ENCODE data around the gene TNRC6B. TPM values are rescaled to one million over a fixed set of nuclear protein-coding genes. Genes with fewer than 3 reads are reported as not detected.

The TNRC6B gene
- polyA plus RNA-seq, 3 donors from 2014 or later = 12.9 to 90.1 (median 29.7) TPM

DNA sequence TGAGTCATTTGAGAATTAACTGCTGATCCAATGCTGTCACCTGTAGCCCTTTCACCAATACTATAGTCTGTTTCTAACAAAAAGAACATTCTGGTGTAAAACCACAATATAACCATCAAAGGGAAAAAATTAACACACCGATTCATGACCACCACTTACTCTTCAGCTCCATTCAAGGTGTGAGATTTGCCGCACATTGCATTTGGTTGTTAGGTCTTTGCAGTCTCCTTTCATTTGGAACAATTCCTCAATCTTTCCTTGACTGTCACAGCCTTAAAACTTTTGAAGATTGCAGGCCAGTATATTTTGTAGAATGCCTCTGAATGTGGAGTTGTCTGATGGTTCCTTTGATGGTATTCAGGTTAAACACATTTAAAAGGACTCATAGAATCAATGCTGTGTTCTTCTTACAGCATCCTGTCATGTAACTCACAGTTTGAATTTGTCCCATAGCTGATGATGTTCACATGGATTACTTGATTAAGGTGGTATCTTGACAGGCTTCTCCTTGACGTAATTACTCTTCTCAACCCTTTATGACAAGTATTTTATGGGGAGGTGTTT, 63.6 kb downstream of the TNRC6B start:
- H3K4me1 Mint-ChIP-seq = peaks cover 85 to 96% of the 10 kb centered on the region in 2 donors
- no peaks in the 10 kb centered on the region for H3K9me3 Mint-ChIP-seq
- H3K4me3 Mint-ChIP-seq = peak overlapping the region; percentile 6 to 67 (median 52)
- H3K27me3 Mint-ChIP-seq (ENCODE audit: low read depth in 3 of 3) = peaks cover 0 to 6% (median 0%) of the 10 kb centered on the region in 3 donors
- peaks cover 0 to 11% (median 8%) of the 10 kb centered on the region in 3 donors for H3K36me3 Mint-ChIP-seq
- peak; percentile 63 to 72 (median 67) for DNase-seq
- peak overlapping the region; percentile 7 to 85 (median 72) for H3K27ac Mint-ChIP-seq

DNA sequence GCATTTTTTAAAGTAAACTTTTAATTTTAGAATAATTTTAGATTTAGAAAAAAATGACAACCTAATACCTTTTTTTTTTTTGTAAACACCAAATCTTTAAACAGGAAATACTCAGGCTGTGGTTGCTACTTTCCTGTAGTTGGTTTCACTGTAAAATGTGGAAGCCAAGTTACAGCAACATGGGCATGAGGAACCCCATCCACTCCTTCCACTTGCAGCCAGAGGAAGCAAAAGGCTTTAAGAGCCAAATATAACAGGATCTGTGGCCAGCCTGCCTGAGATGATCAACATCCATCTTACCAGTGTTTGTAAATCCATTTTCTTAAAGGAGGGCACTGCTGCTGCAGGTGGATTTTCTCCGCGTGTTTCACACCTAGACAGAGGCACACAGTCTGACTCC, 66.2 kb downstream of the TNRC6B start:
- Mint-ChIP-seq H3K27me3 (ENCODE audit: low read depth in 3 of 3) (peaks cover 0 to 13% (median 4%) of the 10 kb centered on the region in 3 donors), H3K9me3 (no peaks in the 10 kb centered on the region), H3K27ac (peak overlapping the region; percentile 28 to 84 (median 63)), H3K36me3 (peaks cover 0 to 9% (median 4%) of the 10 kb centered on the region in 3 donors), H3K4me3 (peak overlapping the region; percentile 61 to 75 (median 67)), H3K4me1 (peaks cover 83 to 96% of the 10 kb centered on the region in 2 donors)
- DNase-seq = peak; percentile 62 to 63 (median 63)

DNA sequence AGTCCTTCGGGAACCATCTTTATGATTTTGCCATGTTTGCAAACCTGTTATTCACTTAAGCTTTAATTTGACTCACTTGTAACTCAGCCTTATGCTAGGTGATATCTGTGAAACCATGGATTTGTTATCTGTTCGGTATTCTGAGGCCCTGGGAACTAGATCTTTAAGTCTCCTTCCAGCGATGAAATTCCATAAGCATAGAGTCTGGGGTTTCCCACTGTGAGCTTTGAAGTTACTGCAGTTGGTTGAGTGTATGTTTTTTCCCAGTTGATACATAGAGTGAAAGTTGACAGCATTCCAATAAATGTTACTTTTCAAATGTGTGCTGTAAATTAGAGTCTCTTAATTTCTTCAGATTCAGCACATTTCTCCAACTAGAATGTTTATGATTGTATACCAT, 66.9 kb downstream of the TNRC6B start:
- H3K9me3 Mint-ChIP-seq = no peaks in the 10 kb centered on the region
- peaks cover 83 to 96% of the 10 kb centered on the region in 2 donors for H3K4me1 Mint-ChIP-seq
- peaks cover 0 to 13% (median 4%) of the 10 kb centered on the region in 3 donors for H3K27me3 Mint-ChIP-seq (ENCODE audit: low read depth in 3 of 3)
- peaks cover 0 to 9% (median 4%) of the 10 kb centered on the region in 3 donors for H3K36me3 Mint-ChIP-seq
- H3K27ac Mint-ChIP-seq = peak overlapping the region in 3 of 6 donors; percentile 12 to 68 (median 57)
- DNase-seq = no peak
- H3K4me3 Mint-ChIP-seq = peak overlapping the region in 3 of 5 donors; percentile 23 to 67 (median 46)

DNA sequence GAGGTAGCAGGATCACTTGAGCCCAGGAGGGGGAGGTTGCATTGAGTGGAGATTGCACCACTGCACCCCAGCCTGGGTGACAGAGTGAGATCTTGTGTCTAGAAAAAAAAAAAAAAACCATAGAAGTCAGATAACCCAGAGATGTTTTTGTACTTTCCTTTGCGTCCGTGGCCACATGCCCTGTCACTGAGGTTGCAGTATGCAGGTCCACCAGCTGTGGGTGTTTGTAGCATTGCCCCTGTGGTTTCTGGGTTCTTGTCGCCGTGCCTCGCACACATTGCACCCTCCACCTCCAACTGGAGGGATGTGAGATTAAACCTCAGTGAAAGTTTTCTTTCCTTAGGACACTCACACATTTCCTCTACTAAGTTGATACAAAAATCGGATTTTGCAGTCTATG, 70.3 kb downstream of the TNRC6B start:
- H3K9me3 Mint-ChIP-seq = no peaks in the 10 kb centered on the region
- DNase-seq = peak; percentile 88 to 91 (median 91)
- H3K4me1 Mint-ChIP-seq = peaks cover 56 to 79% of the 10 kb centered on the region in 2 donors
- H3K4me3 Mint-ChIP-seq = peak overlapping the region; percentile 72 to 82 (median 79)
- H3K27me3 Mint-ChIP-seq (ENCODE audit: low read depth in 3 of 3) = peaks cover 0 to 10% (median 4%) of the 10 kb centered on the region in 3 donors
- H3K36me3 Mint-ChIP-seq = peaks cover 0 to 13% (median 9%) of the 10 kb centered on the region in 3 donors
- peak overlapping the region; percentile 79 to 92 (median 87) for H3K27ac Mint-ChIP-seq

DNA sequence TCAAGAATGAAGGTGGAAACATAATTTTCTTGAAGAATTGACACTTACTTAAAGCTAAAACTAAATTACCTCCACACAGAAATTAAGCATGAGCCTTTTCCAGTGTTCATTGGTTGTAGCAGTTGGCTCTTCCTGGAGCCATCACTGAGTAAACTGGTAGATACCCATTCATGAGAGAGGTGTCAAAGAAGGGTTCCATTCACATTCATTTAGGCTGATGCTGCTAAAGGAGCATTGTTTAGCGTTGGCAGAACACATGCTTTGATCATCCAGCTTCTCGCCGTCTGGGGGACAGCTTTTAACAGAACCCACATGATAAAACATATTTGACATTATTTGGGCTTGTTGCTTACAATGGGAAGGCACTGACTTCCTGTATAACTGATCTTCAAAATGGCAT, 71.6 kb downstream of the TNRC6B start:
- peaks cover 0 to 17% (median 9%) of the 10 kb centered on the region in 3 donors for H3K36me3 Mint-ChIP-seq
- H3K4me1 Mint-ChIP-seq = peaks cover 49 to 77% of the 10 kb centered on the region in 2 donors
- peaks cover 0 to 8% (median 4%) of the 10 kb centered on the region in 3 donors for H3K27me3 Mint-ChIP-seq (ENCODE audit: low read depth in 3 of 3)
- DNase-seq = no peak
- H3K9me3 Mint-ChIP-seq = no peaks in the 10 kb centered on the region
- no peak overlapping the region for H3K4me3 Mint-ChIP-seq
- peak overlapping the region in 4 of 6 donors; percentile 13 to 69 (median 35) for H3K27ac Mint-ChIP-seq

DNA sequence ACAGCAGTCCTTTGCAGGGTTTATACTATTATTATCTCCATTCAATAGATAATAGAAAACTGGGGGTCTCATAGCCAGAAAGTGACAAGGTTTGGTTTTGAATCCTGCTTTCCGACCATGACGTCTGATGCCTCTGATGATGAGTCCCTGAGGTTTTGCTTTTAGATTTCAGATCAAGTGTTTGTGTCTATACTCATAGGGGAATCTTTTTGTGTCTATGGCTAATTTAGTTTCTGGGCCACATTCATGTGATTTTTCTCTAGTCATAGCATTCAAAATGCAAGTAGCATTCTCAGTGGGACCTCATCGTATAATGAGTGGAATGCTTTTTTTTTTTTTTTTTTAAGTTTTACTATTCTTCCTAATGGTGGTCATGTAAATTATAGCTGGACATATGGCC, 72.9 kb downstream of the TNRC6B start:
- Mint-ChIP-seq H3K4me1 (peaks cover 42 to 66% of the 10 kb centered on the region in 2 donors), H3K36me3 (peaks cover 0 to 15% (median 9%) of the 10 kb centered on the region in 3 donors), H3K9me3 (no peaks in the 10 kb centered on the region), H3K27me3 (ENCODE audit: low read depth in 3 of 3) (peaks cover 0 to 8% (median 4%) of the 10 kb centered on the region in 3 donors), H3K27ac (peak overlapping the region in 1 of 6 donors; percentile 3), H3K4me3 (no peak overlapping the region)
- no peak for DNase-seq

DNA sequence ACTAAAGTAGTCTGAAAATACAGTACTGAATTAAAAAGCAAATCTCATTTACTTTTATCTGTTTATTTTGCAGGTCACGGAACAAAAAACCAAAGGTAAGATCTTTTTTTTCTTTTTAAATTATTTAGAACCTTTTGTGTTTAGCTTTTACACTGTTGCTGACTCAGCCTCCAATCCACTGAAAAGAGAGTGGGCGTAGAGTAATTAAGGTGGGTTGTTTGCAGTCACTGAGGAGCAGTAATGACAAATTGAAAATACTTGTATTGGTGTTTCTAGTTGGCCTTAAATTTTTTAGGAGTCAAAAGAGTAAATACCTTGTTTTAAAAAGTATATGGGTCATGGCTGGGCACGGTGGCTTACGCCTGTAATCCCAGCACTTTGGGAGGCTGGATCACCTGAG, 73.4 kb downstream of the TNRC6B start:
- DNase-seq = no peak
- H3K9me3 Mint-ChIP-seq = no peaks in the 10 kb centered on the region
- peaks cover 0 to 8% (median 4%) of the 10 kb centered on the region in 3 donors for H3K27me3 Mint-ChIP-seq (ENCODE audit: low read depth in 3 of 3)
- H3K4me3 Mint-ChIP-seq = no peak overlapping the region
- no peak overlapping the region for H3K27ac Mint-ChIP-seq
- peaks cover 0 to 11% (median 5%) of the 10 kb centered on the region in 3 donors for H3K36me3 Mint-ChIP-seq
- peaks cover 43 to 65% of the 10 kb centered on the region in 2 donors for H3K4me1 Mint-ChIP-seq

DNA sequence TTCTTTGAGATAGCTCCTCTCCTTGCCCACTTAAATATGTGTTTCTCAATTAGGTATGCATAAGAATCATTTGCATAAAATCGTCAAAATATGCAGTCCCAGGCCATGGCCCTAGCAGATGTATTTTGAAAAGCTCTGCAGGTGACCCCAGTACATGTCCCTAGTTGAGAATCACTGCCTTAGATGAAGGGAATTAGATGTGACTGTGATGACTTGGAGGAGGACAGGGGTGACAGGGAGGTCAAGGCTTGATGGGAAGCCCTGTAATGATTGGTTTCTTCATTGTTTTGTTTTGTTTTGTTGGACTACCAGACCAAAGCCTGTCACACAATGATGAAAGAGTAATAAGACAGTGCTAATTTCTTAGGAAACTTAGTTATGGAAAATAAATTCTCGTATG, 74.4 kb downstream of the TNRC6B start:
- no peaks in the 10 kb centered on the region for H3K9me3 Mint-ChIP-seq
- DNase-seq = no peak
- peaks cover 0 to 8% (median 4%) of the 10 kb centered on the region in 3 donors for H3K27me3 Mint-ChIP-seq (ENCODE audit: low read depth in 3 of 3)
- no peak overlapping the region for H3K27ac Mint-ChIP-seq
- H3K36me3 Mint-ChIP-seq = peaks cover 0 to 11% (median 5%) of the 10 kb centered on the region in 3 donors
- H3K4me1 Mint-ChIP-seq = peaks cover 43 to 65% of the 10 kb centered on the region in 2 donors
- H3K4me3 Mint-ChIP-seq = no peak overlapping the region

DNA sequence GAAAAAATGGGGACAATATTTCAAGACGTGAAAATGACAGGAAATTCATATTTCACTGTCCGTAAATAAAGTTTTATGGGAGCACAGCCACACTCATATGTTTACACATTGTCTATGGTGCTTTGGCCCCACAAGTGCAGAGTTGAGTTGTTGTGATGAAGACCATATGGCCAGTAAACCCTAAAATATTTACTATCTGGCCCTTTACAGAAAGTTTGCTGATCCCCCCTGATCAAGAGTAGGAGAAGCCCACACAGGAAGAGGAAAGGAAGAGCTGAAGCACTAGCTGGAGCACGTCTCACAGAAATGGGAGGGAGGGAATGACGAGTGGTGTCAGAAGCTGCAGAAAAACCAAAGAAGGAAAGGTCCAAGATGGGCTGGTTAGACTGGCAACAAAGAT, 78.8 kb downstream of the TNRC6B start:
- peak overlapping the region in 5 of 6 donors; percentile 7 to 77 (median 35) for H3K27ac Mint-ChIP-seq
- no peak overlapping the region for H3K4me3 Mint-ChIP-seq

DNA sequence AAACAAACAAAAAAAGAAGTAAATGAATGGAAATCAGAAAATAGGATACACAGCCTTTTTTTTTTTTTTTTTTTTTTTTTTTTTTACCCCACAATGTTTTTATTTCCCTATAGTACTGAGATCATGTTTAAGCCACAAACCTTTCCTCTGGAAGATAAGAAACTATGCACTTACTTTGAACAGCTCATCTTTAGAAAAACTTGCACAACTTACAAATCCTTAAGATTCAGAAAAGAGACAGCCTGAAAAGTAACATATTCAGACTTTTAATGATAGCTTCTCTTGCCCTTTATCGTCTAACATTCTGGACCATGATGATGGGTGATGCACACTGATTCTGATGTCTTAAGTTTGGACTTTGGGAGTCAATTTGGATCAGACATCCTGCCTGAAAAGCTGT, 80.3 kb downstream of the TNRC6B start:
- H3K9me3 Mint-ChIP-seq = no peaks in the 10 kb centered on the region
- peaks cover 40 to 63% of the 10 kb centered on the region in 2 donors for H3K4me1 Mint-ChIP-seq
- H3K27me3 Mint-ChIP-seq (ENCODE audit: low read depth in 3 of 3) = no peaks in the 10 kb centered on the region
- no peak for DNase-seq
- H3K4me3 Mint-ChIP-seq = no peak overlapping the region
- peak overlapping the region in 4 of 6 donors; percentile 32 to 84 (median 64) for H3K27ac Mint-ChIP-seq
- H3K36me3 Mint-ChIP-seq = peaks cover 0 to 8% (median 4%) of the 10 kb centered on the region in 3 donors

More for the DNA sequence above, 78.8 kb downstream of the TNRC6B start:
- no peak for DNase-seq
- no peaks in the 10 kb centered on the region for H3K9me3 Mint-ChIP-seq
- H3K27me3 Mint-ChIP-seq (ENCODE audit: low read depth in 3 of 3) = no peaks in the 10 kb centered on the region
- peaks cover 0 to 9% (median 8%) of the 10 kb centered on the region in 3 donors for H3K36me3 Mint-ChIP-seq
- H3K4me1 Mint-ChIP-seq = peaks cover 37 to 54% of the 10 kb centered on the region in 2 donors

DNA sequence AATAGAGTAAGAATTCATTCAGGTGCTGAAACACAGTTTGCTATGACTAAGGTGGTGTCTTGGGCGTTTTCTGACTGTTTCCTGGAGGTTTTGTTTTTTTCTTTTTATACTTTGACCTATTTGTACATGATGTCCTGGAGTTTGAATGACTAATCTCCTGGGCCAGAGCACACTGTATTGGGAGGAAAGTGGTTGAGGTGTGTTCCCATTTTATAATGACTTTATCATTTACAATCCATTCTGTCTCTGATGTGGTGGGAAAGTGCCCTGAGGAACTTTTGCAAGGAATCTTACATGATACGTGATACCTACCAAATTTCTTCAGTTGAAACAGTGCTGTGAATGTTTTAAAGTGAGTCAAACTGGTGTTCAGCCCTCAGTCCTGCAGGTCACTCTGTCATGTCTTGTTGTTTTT, 80.8 kb downstream of the TNRC6B start:
- Mint-ChIP-seq H3K27ac (peak overlapping the region in 5 of 6 donors; percentile 32 to 84 (median 56)), H3K36me3 (peaks cover 0 to 8% (median 4%) of the 10 kb centered on the region in 3 donors), H3K9me3 (no peaks in the 10 kb centered on the region), H3K4me3 (peak overlapping the region in 2 of 5 donors; percentile 0 to 6), H3K27me3 (ENCODE audit: low read depth in 3 of 3) (no peaks in the 10 kb centered on the region), H3K4me1 (peaks cover 44 to 66% of the 10 kb centered on the region in 2 donors)
- no peak for DNase-seq

DNA sequence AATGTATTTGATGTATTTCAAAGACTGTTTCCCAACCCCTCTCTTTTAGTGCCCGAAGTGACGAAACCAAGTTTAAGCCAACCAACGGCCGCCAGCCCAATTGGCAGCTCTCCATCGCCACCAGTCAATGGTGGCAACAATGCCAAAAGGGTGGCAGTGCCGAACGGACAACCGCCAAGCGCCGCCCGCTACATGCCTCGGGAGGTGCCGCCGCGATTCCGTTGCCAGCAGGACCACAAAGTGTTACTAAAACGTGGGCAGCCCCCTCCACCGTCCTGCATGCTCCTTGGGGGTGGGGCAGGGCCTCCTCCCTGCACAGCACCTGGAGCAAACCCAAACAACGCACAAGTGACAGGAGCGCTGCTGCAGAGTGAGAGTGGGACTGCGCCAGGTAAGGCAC, 84.1 kb downstream of the TNRC6B start:
- H3K9me3 Mint-ChIP-seq = no peaks in the 10 kb centered on the region
- H3K36me3 Mint-ChIP-seq = peaks cover 19 to 34% (median 30%) of the 10 kb centered on the region in 3 donors
- DNase-seq = no peak
- peaks cover 61 to 76% of the 10 kb centered on the region in 2 donors for H3K4me1 Mint-ChIP-seq
- H3K27ac Mint-ChIP-seq = no peak overlapping the region
- peaks cover 0 to 5% (median 2%) of the 10 kb centered on the region in 3 donors for H3K27me3 Mint-ChIP-seq (ENCODE audit: low read depth in 3 of 3)
- H3K4me3 Mint-ChIP-seq = no peak overlapping the region

DNA sequence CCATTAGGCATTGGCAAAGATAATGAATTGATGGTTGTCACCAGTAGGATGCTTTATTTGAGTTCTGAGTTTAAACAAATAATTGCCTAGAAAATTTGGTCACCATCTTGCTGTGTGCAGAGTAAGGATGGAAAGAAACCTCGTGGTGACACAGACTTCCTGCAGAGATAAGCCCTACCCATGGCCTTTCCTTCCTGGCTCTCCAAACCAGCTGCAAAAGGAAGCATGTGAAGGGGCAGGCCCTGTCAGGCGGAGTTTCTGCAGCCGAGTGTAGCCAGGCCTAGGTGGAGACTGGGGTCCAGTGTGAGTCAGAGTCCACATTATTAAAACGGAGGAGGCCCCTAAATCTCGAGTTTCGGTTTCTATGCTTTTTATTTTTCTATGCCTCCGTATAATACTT, 85.5 kb downstream of the TNRC6B start:
- H3K4me3 Mint-ChIP-seq = peak overlapping the region in 2 of 5 donors; percentile 13 to 26
- peaks cover 0 to 8% (median 4%) of the 10 kb centered on the region in 3 donors for H3K27me3 Mint-ChIP-seq (ENCODE audit: low read depth in 3 of 3)
- peak overlapping the region in 5 of 6 donors; percentile 19 to 67 (median 46) for H3K27ac Mint-ChIP-seq
- H3K4me1 Mint-ChIP-seq = peaks cover 56 to 68% of the 10 kb centered on the region in 2 donors
- H3K9me3 Mint-ChIP-seq = no peaks in the 10 kb centered on the region
- DNase-seq = no peak
- H3K36me3 Mint-ChIP-seq = peaks cover 19 to 39% (median 34%) of the 10 kb centered on the region in 3 donors

DNA sequence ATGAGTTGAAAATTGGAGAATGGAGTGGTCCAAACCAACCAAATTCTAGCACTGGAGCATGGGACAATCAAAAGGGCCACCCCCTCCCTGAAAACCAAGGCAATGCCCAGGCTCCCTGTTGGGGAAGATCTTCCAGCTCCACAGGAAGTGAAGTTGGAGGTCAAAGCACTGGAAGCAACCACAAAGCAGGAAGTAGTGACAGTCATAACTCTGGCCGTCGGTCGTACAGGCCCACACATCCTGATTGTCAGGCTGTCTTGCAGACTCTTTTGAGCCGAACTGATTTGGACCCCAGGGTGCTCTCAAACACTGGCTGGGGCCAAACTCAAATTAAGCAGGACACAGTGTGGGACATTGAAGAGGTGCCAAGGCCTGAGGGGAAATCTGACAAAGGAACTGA, 88.1 kb downstream of the TNRC6B start:
- peaks cover 0 to 8% (median 4%) of the 10 kb centered on the region in 3 donors for H3K27me3 Mint-ChIP-seq (ENCODE audit: low read depth in 3 of 3)
- no peaks in the 10 kb centered on the region for H3K9me3 Mint-ChIP-seq
- peaks cover 40 to 52% of the 10 kb centered on the region in 2 donors for H3K4me1 Mint-ChIP-seq
- no peak for DNase-seq
- peak overlapping the region in 5 of 6 donors; percentile 8 to 78 (median 60) for H3K27ac Mint-ChIP-seq
- no peak overlapping the region for H3K4me3 Mint-ChIP-seq
- H3K36me3 Mint-ChIP-seq = peaks cover 21 to 40% (median 32%) of the 10 kb centered on the region in 3 donors
